HG03025 (cell line): Measurements from ENCODE around the gene NPPC.
"Not testable (repeated sequence)": the region's sequence is repeated elsewhere in the genome, so short reads cannot be mapped to it uniquely, and the experiment has no call there.

Experiments used
- ATAC-seq: cut with Tn5 transposase; IDR thresholded peaks from one replicate; pipeline ENCODE4 v1.9.1; 2021; ENCODE audit warnings: mild to moderate bottlenecking, moderate library complexity; ENCODE audit not compliant: unreplicated experiment, low FRiP score

Gene NPPC

GRCh38 chr2:231922311-231923009 is 3.7 kb downstream of the NPPC start:
- ATAC-seq, result no peak

GRCh38 chr2:231920795-231921194 is 5.4 kb downstream of the NPPC start:
- no peak for ATAC-seq

DNA sequence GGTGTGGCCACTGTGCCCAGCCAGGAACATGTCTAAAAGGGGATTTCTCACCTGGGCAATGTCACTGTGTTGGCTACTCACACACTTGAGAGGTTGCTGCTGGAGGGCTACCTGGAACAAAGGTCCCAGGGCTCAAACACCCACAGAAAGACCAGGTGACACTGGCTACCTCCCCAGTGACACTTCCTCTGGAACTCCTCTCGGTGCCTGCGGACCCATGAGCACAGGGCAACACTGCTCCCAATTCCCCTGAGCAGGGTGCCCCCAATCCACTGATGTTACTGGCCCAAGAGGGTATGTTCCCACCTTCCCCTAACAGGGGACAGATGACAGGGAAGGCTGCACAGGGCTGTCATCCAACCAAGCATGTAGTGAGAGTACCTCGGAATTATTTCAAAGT is 5.8 kb downstream of the NPPC start:
- ATAC-seq, result no peak

GRCh38 chr2:231919341-231920035 is 6.7 kb downstream of the NPPC start:
- no peak for ATAC-seq

- no peak for ATAC-seq
Measured at GRCh38 chr2:231918501-231919330, 7.5 kb downstream of the NPPC start.

DNA sequence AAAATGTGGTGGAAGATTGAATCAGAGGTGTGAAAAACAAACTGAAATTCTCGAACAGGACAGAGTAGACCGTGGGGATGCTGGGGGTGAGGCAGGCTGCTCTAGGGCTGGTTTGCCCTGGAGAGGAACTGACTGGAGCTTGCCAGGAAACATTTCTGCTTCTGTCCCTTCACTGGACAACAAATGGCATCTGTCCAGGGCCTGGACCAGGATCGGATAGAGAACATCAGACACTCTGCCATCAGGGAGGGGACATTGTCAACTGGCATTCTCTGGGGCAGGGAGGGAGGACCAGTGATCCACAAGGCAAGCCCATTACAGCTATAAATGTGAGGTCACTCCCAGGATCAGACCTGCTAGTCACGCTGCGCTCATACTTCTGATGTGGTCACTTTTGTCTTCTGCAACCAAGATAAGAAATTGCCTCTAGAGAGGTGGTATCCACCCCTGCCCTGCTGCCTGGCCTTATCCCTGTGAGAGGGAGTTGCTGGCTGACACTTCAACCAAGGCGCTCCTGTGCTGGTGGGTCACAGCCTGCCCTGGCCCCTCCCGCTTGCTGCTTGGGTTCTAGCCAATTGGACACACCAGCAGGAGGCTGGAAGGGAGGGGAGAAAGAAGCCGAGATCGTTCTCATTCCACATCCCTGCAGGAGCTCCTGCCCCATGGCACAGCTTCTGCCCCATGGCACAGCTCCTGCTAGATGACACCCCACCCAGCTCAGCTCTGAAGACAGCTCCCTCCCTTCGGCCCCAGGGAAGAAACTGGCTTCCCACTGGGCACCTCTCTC is 8.7 kb downstream of the NPPC start:
- ATAC-seq, result no peak

- ATAC-seq, result no peak
Measured at GRCh38 chr2:231914077-231914690, 12.0 kb downstream of the NPPC start.

- ATAC-seq, result no peak
Measured at GRCh38 chr2:231911381-231911780, 14.8 kb downstream of the NPPC start.

- ATAC-seq, result no peak
Measured at GRCh38 chr2:231910771-231911170, 15.4 kb downstream of the NPPC start.

GRCh38 chr2:231910161-231910560 is 16.0 kb downstream of the NPPC start:
- not testable (repeated sequence) for ATAC-seq

- ATAC-seq, result no peak
Measured at GRCh38 chr2:231909631-231910030, 16.6 kb downstream of the NPPC start.

DNA sequence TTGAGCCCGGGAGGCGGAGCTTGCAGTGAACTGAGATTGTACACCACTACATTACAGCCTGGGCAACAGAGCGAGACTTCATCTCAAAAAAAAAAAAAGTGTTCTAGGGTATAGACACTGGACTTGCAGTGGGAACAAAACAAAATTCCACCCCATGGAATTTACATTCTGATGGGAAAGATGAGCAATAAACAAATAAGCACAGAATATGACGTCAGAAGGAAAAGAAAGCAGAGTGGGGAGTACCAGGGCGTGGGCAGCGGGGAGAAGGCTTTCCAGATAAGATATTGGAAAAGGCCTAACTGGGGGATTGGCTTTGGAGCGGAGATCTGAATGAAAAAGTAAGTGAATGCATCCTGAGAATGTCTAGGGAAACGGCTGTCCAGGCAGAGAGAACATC is 17.6 kb downstream of the NPPC start:
- no peak for ATAC-seq

DNA sequence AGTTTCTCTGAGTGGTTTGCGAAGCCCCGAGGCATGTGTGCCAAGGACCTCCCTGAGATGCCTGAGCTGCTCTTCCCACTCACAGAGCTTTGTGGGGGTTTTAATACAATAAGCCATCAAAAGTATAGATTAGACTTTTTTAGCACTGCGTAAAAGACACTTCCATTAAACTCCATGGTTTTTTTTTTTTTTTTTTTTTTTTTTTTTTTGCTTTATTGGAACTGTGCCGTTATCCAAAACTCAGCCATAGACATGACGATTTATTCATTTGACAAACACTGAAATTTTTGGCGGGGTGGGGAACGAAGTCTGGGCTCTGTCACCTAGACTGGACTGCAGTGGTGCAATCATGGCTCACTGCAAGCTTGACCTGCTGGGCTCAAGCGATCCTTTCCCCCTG is 18.4 kb downstream of the NPPC start:
- ATAC-seq, result no peak

DNA sequence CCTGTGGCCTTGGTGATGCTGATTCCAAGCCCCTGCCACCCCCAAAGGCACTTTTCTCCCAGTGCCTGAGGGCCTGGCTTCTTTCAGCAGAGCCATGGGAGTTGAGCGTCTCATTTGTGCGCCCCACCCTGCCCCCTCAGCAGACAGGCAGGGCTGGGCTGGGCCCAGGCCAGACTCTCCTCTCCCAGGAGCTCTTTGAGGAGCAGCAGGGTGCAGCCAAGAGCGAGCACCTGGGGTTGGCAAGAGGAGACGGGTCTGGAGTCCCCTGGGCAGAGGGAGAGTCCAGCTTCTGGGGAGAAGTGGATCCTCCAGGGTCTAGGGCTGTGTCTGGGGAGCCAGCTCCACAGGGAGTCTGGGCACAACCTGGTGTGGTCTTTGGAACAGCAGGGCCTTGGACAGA is 21.2 kb downstream of the NPPC start:
- ATAC-seq, result no peak

GRCh38 chr2:231904161-231904611 is 22.0 kb downstream of the NPPC start:
- no peak for ATAC-seq

GRCh38 chr2:231902598-231902997 is 23.6 kb downstream of the NPPC start:
- ATAC-seq, result no peak

DNA sequence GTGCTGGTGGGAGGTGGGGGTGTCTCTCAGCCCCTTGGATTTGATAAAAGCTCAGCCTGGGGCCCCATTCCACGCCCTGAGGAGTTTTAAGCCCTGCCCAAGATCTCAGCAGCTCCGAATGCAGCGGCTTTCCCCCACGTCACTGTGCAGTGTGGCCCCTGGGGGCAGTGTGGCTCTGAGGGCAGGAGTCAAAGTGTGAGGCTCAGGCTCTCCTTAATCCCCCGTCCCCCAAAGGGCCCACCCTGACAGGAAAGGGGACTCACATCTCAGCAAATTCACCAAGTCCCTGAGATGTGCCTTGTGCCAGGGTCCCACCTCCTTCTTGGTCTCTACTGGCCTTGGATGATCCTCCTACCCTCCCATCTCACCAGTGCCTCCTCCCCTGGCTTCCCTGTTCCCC is 25.2 kb downstream of the NPPC start:
- ATAC-seq, result no peak

GRCh38 chr2:231900486-231900942 is 25.7 kb downstream of the NPPC start:
- ATAC-seq, result no peak

DNA sequence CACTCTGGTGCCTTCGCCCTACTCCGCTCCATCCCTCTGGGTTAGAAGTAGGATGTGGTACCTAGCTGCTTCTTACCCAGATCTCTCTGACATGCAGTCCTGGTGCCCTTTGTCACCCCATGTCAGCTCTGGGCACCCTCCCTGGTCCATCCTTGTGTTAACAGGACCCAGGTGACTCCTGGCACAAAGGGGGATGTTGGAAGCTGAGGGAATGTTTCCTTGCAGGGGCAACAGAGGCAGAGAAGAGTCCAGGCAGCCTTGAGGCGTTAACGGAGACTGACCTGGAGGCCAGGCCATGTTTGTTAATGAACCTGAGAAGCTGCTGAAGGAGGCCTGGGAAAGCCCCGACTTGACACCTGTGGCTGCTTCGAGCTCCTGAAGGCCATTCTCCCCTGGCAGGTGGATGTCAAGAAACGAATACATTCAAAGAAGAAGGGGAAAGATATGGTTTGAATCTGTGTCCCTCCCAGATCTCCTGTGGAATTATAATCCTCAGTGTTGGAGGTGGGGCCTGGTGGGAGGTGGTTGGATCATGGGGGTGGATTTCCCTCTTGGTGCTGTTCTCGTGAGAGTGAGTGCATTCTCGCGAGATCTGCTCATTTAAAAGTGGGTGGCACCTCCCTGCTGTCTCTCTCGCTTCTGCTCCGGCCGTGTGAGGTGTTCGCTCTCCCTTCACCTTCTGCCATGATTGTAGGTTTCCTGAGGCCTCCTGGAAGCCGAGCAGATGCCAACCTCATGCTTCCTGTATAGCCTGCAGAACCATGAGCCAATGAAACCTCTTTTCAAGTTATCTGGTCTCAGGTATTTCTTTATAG is 31.4 kb downstream of the NPPC start:
- no peak for ATAC-seq
